ENCODE measurements around the gene DEDD2.

DNA sequence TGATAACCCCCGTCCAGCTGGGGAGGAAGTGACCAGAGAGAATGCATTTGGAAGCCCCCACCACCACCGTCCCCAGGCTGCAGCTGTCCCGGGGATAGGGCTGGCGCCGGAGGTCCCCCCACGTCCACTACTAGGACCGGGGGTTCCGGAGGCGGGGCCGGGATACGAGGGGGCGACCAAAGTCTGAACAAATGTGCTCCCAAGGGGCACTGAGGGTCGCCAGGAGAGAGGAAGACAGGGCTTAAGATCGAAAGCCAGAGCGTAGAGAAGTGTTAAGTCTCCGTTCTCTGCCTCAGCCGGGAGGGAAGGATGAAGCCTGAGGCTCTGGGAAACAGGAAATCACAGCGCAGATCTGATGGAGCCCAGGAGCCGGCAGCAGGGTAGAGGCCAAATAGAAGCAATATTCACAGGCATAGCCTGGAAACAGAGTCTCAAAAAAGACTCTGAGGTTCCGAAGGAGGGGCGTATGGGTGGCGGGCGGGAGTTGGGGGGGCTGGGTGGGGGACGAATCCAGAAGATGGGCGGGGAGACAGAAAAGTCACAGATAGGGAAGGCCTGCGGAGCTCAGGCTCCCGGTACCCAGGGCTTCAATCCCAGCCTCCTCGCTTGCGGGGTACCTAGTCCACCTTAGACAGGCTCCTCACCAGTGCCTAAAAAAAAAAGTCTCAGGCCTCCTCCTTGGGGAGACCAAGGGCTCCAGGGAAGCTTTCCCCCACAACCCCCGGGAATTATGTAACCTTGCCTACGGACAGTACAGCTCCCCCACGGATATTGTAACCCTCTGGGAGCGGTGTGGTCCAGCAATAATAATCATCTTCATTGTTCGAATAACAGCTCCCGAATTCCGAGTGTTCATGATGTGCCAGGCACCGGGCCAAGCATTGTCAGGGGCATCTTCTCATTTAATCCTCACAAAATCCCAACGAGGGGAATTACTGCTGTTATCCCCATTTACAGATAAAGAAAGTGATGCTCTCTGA, 38.6 kb upstream of the DEDD2 start:
- TF ChIP-seq CTCF (conservative IDR thresholded peaks at IDR 0.05; ENCODE audit: low read depth, low read length) = no peak
- TF ChIP-seq EZH2 (IDR thresholded peaks at IDR 0.05; ENCODE audit: low read length, unreplicated experiment) = no peak
